RPMI7951 (cell line): ENCODE results near the gene BARX2. TPM values are rescaled to one million over a fixed set of nuclear protein-coding genes. Genes with fewer than 3 reads are reported as not detected.

Source experiments
- total RNA-seq: library from RNA; depleted of rRNA; stranded (reverse); fragments of >200 nt; shearing (Covaris generic); gene quantifications from 2 replicates; pipeline ENCODE4 v1.2.3, GENCODE V29; 2014; rRNA removed

The BARX2 gene
- total RNA-seq, 1 experiment from 2014 or later = not detected

Other genes with a start within 250 kb of the BARX2 start
- gene ARHGAP32, start 183.5 kb upstream of the BARX2 start, total RNA-seq = 5.9 and 8.9 TPM in 2 replicates